Adrenal gland (tissue), 12 donors: ENCODE measurements around the gene EXOC3L4. TPM values are rescaled to one million over a fixed set of nuclear protein-coding genes. Genes with fewer than 3 reads are reported as not detected.

Experiments used
- DNase-seq, 7 donors: peaks; one replicate each; pipeline ENCODE4 v3.0.0-alpha.2; 2019 to 2020
- H3K27ac ChIP-seq, 5 donors: fragments of 200-600 bp; sonication (generic) in 4 of 5; 1 replicate in 3 of 5; 2 replicates in 2 of 5; pipeline versions ENCODE4 v1.5.1 to v1.8.0; 2016 to 2020; ENCODE audit warnings: mild to moderate bottlenecking in 1 of 5
- H3K27me3 ChIP-seq: fragments of 200-600 bp; 2 replicates; pipeline ENCODE4 v1.8.0; 2021
- H3K36me3 ChIP-seq, 2 donors: fragments of 200-600 bp; replicated peaks in 1 of 2; 1 replicate in 1 of 2; 2 replicates in 1 of 2; pipeline versions ENCODE4 v1.5.1 to v1.8.0; 2018 to 2022
- H3K4me1 ChIP-seq, 2 donors: fragments of 200-600 bp; replicated peaks in 1 of 2; 1 replicate in 1 of 2; 2 replicates in 1 of 2; pipeline versions ENCODE4 v1.5.1 to v1.8.0; 2018 to 2021
- H3K4me3 ChIP-seq, 4 donors: fragments of 200-600 bp; sonication (generic) in 3 of 4; one replicate each; pipeline ENCODE4 v1.5.1; 2016 to 2018
- H3K9me3 ChIP-seq, 3 donors: fragments of 200-600 bp; sonication (generic) in 1 of 3; replicated peaks in 1 of 3; 1 replicate in 2 of 3; 2 replicates in 1 of 3; pipeline versions ENCODE4 v1.5.1 to v1.8.0; 2016 to 2021
- POLR2A ChIP-seq, 2 donors: fragments of 450-650 bp; IDR thresholded peaks; one replicate each; pipeline ENCODE4 v1.6.1; 2017; ENCODE audit warnings: antibody characterized with exemption in 2 of 2, mild to moderate bottlenecking in 2 of 2, moderate library complexity in 1 of 2
- WGBS, 4 donors: extraction: QIAGEN DNeasy Blood & Tissue Kit in 2 of 4; methylation state at CpG; one replicate each; pipeline versions ENCODE4 v1.1.5 to v1.1.7; 2013 to 2017; 5-methylcytosine and 5-hydroxymethylcytosine counted together
- intact Hi-C, 2 donors: fragments of 100-400 bp; cut with DNase I; formaldehyde crosslinking; loops; one replicate each; pipeline versions ENCODE4 v1.14.1 to v1.15.0; 2022 to 2023
- polyA plus RNA-seq, 3 donors: library from polyadenylated mRNA; stranded (reverse); fragments of 200-250 nt in 2 of 3; fragments of 350-450 nt in 1 of 3; fragmentation: Illumina TruSeq in 1 of 3; extraction: RNeasy Lipid Tissue Mini Kit (QIAGEN cat#74804) in 1 of 3; gene quantifications; one replicate each; pipeline ENCODE4 v1.2.3, GENCODE V29; 2013 to 2014
- total RNA-seq, 9 donors: library from RNA; depleted of rRNA in 4 of 9; stranded (reverse); fragments of >200 nt in 4 of 9; fragments of 120-200 nt in 1 of 9; fragmentation: NEBNext Ultra II Directional in 1 of 9; extraction: Animal tissue kit (Norgen Biotek cat#: 25700) in 1 of 9; gene quantifications; one replicate each; pipeline versions ENCODE4 v1.1.0 to v1.2.4, GENCODE V29; 2013 to 2023
- TF ChIP-seq, protein P1 (sequence below), 6 experiments: fragments of 450-650 bp in 4 of 6; fragments of 200-600 bp in 2 of 6; sonication (generic) in 1 of 6; IDR thresholded peaks; 1 replicate in 5 of 6; 2 replicates in 1 of 6; pipeline versions ENCODE4 v1.5.1 to v1.8.0; 2016 to 2021; ENCODE audit warnings: antibody characterized with exemption in 6 of 6, mild to moderate bottlenecking in 2 of 6, moderate library complexity in 1 of 6
- donor health status: healthy with polysubstance abuse.
- donor health status: Bipolar disorder and iron deficiency.
- donor health status: DM: yes; HTN: yes; CAD: no.
- donor health status: DM: no; HTN: no; CAD: no.
- donor health status: DM: no; HTN: no; CAD: no.
- donor health status: DM: yes; HTN: yes; CAD: no.

The EXOC3L4 gene
- total and polyA plus RNA-seq, 12 donors, result 0.12 to 4.3 (median 1.6) TPM; not detected in 1

DNA sequence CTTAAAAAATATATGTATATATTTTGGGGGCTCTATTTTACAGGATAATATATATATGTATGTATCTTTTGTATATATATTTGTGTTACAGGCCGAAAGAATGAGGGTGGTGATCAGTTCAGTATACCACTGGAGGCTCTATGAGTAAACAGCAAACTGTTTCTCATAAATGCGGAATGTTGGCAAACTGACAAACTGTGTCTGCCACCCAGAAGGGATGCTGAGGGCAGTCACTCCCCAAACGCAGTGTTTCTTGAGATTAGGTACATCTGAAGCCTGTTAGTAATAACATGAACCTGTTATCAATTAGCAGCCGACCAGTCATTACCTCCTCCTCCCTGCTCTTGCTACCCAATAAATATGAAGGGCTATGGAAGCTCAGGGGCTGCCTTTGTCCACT, 49.6 kb downstream of the EXOC3L4 start:
- TF ChIP-seq, protein P1, sequence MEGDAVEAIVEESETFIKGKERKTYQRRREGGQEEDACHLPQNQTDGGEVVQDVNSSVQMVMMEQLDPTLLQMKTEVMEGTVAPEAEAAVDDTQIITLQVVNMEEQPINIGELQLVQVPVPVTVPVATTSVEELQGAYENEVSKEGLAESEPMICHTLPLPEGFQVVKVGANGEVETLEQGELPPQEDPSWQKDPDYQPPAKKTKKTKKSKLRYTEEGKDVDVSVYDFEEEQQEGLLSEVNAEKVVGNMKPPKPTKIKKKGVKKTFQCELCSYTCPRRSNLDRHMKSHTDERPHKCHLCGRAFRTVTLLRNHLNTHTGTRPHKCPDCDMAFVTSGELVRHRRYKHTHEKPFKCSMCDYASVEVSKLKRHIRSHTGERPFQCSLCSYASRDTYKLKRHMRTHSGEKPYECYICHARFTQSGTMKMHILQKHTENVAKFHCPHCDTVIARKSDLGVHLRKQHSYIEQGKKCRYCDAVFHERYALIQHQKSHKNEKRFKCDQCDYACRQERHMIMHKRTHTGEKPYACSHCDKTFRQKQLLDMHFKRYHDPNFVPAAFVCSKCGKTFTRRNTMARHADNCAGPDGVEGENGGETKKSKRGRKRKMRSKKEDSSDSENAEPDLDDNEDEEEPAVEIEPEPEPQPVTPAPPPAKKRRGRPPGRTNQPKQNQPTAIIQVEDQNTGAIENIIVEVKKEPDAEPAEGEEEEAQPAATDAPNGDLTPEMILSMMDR (IDR thresholded peaks at IDR 0.05), result no peak
- no peak for TF ChIP-seq POLR2A (IDR thresholded peaks at IDR 0.05)
- WGBS, 4 donors, result 73 to 78% (median 75%) methylated on average over 4 of the region's 4 CpGs
- Histone ChIP-seq H3K9me3 (no peaks in the 10 kb centered on the region), H3K4me1 (no peaks in the 10 kb centered on the region), H3K4me3 (no peak overlapping the region), H3K27me3 (no peaks in the 10 kb centered on the region), H3K27ac (no peak overlapping the region), H3K36me3 (no peaks in the 10 kb centered on the region)
- DNase-seq, result no peak
- intact Hi-C loops, result no loop called here

DNA sequence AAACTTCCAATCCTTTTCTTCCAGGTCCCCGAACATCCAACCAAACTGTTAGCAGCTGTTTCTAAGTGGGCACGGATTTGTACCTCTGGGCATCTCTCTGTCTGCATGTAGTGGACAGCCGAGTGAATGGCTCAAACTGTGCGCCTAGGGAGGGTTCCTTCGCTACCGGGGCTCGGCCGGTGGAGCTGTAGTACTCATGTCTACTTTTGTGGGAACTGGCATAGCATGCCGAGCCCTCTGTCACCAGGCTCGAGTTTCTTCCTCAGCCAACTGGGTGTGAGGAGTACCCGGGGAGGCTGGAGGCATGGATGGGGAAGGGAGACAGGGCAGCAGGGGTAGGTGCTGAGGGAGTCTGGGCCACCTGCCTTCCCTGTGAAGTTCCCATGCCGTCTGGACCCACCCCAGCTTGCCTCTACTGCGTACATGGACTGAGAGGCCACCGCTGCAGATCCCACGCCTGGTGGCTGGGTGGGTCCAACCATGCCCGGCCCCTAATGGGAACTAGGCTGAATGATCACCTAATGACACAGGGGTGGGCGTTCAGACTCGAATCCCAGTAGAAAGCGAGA, 51.7 kb downstream of the EXOC3L4 start:
- intact Hi-C loops, result no loop called here
- no peak for DNase-seq
- 83 to 93% (median 86%) methylated on average over 17 to 19 of the region's 19 CpGs for WGBS, 4 donors
- no peaks in the 10 kb centered on the region for H3K27me3 ChIP-seq
- no peaks in the 10 kb centered on the region for H3K9me3 ChIP-seq
- TF ChIP-seq POLR2A (IDR thresholded peaks at IDR 0.05), result no peak
- TF ChIP-seq, protein P1 (IDR thresholded peaks at IDR 0.05), result no peak
- H3K27ac ChIP-seq, result no peak overlapping the region
- H3K4me1 ChIP-seq, result no peaks in the 10 kb centered on the region
- H3K4me3 ChIP-seq, result no peak overlapping the region
- no peaks in the 10 kb centered on the region for H3K36me3 ChIP-seq

- intact Hi-C loops, result no loop called here
- TF ChIP-seq, protein P1 (IDR thresholded peaks at IDR 0.05), result no peak
- no peak for TF ChIP-seq POLR2A (IDR thresholded peaks at IDR 0.05)
- DNase-seq, result no peak
Observed at GRCh38 chr14:103149351-103150237, 55.1 kb downstream of the EXOC3L4 start.

DNA sequence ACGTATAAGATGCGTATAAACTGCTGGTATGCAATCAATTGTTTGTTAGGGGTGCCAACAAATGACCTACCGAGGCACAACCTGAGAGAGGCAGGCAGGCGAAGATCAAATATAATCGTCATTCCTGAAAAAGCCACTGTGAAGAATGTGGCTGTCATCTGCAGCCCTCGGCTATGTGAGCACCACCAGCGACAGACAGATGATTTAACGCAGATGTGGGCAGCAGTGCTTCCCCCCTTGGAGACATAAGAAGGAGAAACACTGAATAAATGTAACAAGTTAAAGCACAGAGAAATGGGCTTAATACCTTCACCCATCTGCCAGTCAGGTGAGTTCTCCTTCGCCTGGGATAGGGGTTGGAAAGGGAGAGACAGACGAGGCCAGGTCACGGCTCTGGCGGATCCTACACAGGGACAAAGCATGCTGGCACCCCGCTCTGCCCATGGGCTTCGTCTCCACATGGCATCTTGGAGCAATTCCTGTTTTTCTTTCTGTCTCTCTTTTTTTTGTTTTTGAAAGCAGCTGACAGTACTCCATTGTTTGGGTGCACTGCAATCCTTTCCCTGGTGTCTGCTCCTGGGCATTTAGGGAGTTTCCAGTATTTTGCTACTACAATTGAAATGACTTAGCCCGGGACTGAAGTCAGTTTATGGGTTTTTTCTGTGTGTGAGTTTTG, 56.9 kb downstream of the EXOC3L4 start:
- Histone ChIP-seq H3K27me3 (no peaks in the 10 kb centered on the region), H3K36me3 (no peaks in the 10 kb centered on the region), H3K9me3 (no peaks in the 10 kb centered on the region), H3K4me3 (no peak overlapping the region), H3K27ac (no peak overlapping the region), H3K4me1 (peaks cover 7 to 9% of the 10 kb centered on the region in 2 donors)
- DNase-seq, result no peak
- TF ChIP-seq POLR2A (IDR thresholded peaks at IDR 0.05), result no peak
- TF ChIP-seq, protein P1 (IDR thresholded peaks at IDR 0.05), result no peak
- intact Hi-C loops, result no loop called here
- WGBS, 4 donors, result 75 to 85% (median 80%) methylated on average over 15 of the region's 15 CpGs

More at GRCh38 chr14:103149351-103150237, 55.1 kb downstream of the EXOC3L4 start:
- Histone ChIP-seq H3K36me3 (no peaks in the 10 kb centered on the region), H3K27me3 (no peaks in the 10 kb centered on the region), H3K4me3 (no peak overlapping the region), H3K9me3 (no peaks in the 10 kb centered on the region), H3K4me1 (peaks cover 0 to 2% of the 10 kb centered on the region in 2 donors), H3K27ac (no peak overlapping the region)
- WGBS, 4 donors, result 81 to 91% (median 87%) methylated on average over 10 of the region's 10 CpGs
